GM18507 (cell line): ENCODE data around the gene EHD1.

Experiments
- DNase-seq: peaks from one replicate; pipeline ENCODE4 v3.0.0; 2011; ENCODE audit warnings: low read depth; ENCODE audit not compliant: insufficient read length; ENCODE audit errors: extremely low spot score
- FAIRE-seq: peaks from 2 replicates; lab custom pipeline; 2011; peaks lifted over from hg19 to GRCh38; lab: Jason Lieb, UNC

Gene EHD1

GRCh38 chr11:64810271-64810890 is 68.0 kb downstream of the EHD1 start, which contains the start of gene MEN1:
MEN1 (minus strand) TSS chr11:64810551; CDS start chr11:64810109, 442 bp downstream.
- peak; percentile 78 for DNase-seq
- peak; percentile 91 for FAIRE-seq

- FAIRE-seq (no peak), DNase-seq (no peak)
Measured at GRCh38 chr11:64809781-64810241, 68.6 kb downstream of the EHD1 start.

- DNase-seq (no peak), FAIRE-seq (no peak)
Measured at GRCh38 chr11:64805481-64805880, 72.9 kb downstream of the EHD1 start.

GRCh38 chr11:64804346-64805210 is 73.8 kb downstream of the EHD1 start:
- FAIRE-seq (no peak), DNase-seq (no peak)

GRCh38 chr11:64803846-64804345 is 74.5 kb downstream of the EHD1 start:
- no peak for DNase-seq
- FAIRE-seq, result no peak

GRCh38 chr11:64803158-64803845 is 75.1 kb downstream of the EHD1 start, which contains the start of gene MAP4K2:
MAP4K2 (minus strand) TSS chr11:64803214; CDS start chr11:64803149, 65 bp downstream.
- FAIRE-seq, result peak; percentile 75
- peak; percentile 87 for DNase-seq

GRCh38 chr11:64802370-64803157 is 75.9 kb downstream of the EHD1 start:
- DNase-seq (no peak), FAIRE-seq (peak; percentile 72)
